Activated CD8-positive, alpha-beta memory T cell treated with anti-CD3 and anti-CD28 coated beads, Interleukin-2, amount 50 U/mL, for 24 hours (primary cell): ENCODE results near the gene LCE2C.
"Not testable (repeated sequence)": the region's sequence is repeated elsewhere in the genome, so short reads cannot be mapped to it uniquely, and the experiment has no call there.

Experiments used
- DNase-seq: peaks from one replicate; pipeline ENCODE4 v3.0.0-alpha.2; 2020; ENCODE audit errors: extremely low read depth

LCE2C gene, protein sequence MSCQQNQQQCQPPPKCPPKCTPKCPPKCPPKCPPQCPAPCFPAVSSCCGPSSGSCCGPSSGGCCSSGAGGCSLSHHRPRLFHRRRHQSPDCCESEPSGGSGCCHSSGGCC

DNA sequence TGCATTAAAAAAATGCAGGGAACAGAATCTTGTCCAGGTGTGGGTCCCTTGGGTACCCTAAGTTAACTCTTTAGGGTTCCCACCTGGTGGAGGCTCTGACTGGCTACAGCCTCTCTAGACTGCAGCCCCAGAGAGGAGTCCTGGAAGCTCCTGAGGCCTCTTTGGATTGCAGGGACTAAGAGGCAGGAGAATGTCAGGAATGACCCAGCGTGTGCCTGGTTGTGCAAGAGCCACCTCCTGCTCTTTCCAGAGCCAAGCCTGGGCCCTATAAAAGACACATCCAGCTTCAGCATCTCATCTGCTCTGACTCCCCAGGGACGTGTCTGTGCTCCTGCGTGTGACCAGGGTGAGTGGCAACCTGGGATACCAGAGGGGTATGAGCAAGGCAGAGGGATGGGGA is at the start of gene LCE2C:
Gene LCE2C (plus strand): TSS at position 297 of the 400 bp plus-strand sequence. CDS start 737 bp downstream, outside the sequence.
- DNase-seq, result not testable (repeated sequence)

DNA sequence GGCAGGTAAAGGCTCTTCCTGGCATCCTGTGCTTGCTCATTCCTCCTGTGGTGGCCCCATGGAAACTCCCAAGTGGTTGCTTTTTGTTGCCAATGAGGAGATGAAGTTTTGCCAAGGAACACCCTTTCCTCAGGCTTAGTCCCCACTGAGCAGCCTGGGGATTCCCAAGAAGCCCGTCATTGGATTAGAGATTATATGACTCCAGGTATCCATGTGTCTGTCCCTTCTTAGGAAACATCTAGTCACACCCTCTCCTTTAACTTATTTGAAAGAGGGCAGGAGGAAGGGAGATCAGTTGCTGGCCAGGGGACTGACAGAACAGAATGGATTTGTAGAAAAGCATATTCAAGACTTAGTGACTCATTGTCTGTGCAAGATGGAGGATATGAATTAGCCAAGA is 48.3 kb upstream of the LCE2C start:
- DNase-seq, result no peak

DNA sequence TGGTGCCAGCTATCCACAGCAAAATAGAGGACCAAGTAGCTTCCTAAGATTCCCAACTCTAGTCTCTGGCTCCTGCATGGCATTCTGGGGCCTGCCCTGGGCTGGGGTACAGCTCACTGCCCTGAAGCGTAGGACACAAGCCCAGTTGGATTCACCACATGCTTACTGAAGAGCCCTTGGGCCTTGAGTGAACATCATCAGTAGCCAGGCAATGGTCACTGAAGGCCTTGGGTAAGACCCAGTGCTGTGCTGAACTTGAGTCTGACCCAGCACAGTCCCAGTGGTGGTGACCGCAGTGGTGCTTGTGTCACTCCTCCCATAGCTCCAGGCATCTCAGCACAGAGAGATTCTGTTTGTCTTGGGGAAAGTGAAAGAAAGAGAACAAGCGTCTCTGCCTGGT is 44.5 kb upstream of the LCE2C start:
- DNase-seq, result no peak

DNA sequence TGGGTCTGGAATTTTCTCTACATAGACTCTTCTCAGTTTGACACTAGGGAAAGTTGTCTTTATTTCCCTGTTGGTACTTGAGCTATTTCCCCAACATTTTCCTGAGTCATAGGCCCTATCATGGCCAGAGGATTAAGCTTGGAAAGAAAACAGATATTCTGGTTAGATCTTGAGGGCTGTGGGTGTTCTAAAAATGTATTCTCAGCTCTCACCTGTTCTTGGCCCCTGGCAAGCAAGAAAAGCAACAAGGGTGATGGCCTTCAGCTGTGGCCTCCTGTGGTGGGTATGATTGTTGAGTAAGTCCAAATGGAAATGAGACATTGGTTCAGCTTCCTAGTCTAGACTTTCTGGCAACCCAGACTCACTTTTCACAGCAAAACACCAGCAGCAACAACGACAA is 34.7 kb upstream of the LCE2C start:
- no peak for DNase-seq

DNA sequence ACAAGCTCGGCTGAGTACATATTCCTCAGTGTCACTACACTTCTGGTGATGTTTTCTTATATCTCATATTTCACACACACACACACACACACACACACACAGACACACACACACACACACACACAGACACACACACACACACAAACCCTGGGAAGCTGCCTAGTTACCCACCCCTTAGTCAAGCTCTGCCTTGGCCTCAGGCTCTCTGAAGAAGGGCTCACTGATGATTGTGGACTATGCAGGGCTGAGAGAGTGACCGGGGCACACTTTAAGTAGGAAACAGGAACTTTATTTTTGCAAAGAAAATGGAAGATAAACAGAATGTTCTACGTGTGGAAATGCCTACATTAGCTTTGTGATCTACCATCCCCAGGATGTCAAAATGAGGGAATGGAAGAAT is 31.1 kb upstream of the LCE2C start:
- no peak for DNase-seq

DNA sequence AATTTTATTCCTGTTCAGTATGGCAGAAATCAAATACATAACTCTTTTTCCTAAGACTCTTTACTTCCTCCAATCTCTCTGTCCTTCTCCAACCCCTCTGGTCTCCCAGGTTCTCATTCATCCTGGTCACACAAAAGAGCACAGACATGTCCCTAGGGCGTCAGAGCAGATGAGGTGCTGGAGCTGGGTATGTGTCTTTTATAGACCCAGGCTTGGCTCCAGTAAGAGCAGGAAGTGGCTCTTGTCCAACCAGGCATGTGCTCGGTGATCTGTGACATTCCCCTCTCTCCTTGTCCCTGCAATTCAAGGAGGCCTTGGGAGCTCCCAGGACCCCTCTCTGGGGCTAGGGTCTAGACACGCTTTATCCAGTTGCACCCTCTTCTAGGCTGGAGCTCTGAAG is 29.9 kb upstream of the LCE2C start:
- DNase-seq, result no peak

DNA sequence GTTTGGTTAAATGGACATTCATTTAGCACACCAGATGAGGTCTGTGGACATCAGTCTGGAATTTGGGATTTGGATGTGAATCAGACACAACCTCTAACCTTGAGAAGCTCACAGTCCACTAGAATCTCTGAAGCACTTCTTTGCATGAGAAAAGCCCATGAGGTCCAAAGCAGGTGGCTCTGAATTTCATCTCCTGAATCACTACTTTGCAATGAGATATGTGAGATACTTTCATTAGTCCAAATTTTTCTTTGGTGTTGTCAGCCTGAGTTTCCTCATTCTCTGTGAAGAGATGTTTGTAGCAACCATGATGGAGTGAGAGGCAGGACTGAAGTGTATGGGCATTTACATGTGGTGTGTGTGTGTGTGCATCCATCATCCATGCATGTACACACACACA is 28.4 kb upstream of the LCE2C start:
- no peak for DNase-seq

DNA sequence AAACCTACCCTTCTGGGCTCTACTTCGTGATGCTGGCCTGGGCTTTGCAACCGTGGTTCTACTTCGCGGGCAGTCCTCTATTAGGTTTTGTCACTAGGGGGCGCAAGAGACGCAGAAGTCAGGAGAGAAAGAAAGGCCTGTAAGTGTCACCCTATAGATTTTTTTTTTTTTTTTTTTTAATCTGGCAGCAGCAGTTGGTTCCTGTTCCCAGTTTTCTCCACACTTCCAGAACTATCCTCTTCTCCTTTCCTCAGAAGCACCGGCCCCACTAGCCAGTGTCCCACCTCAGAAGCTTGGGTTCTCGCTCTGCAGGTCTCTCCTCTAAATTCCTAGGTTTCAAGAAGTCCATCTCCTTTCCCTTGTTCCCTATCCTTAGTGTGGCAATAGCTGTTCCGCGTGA is 21.0 kb upstream of the LCE2C start:
- DNase-seq, result no peak

DNA sequence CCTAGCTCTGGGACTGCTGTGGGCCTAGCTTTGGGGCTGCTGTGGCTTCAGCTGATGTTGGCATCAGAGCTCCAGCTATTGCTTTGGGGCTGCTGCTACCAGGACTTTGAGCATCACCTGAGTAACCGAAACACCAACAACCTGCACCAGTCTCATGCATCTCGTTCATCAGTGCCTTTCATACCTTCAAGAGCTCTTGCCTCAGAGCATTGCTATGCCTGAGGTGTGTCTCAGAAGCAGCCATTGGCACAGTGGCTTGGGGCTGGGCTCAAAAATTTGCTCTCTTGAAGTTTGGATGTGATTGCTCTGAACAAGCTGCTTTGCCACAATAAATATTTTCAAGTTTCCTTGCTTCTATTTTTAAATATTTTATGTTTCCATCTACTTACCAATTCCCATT is 18.6 kb upstream of the LCE2C start:
- no peak for DNase-seq

DNA sequence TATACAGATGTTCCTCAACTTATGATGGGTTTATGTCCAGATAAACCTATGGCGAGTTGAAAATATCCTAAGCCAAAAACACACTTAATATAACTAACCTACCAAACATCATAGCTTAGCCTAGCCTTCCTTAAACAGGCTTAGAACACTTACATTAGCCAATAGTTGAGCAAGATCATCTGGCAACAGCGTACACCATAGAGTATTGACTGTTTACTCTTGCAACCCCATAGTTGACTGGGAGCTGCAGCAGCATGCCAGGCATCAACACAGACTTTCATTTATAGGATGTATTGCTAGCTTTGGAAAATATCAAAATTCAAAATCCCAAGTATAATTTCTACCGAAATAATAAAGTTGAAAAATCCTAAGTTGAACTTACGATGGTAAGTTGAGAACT is 17.4 kb upstream of the LCE2C start:
- DNase-seq, result no peak

DNA sequence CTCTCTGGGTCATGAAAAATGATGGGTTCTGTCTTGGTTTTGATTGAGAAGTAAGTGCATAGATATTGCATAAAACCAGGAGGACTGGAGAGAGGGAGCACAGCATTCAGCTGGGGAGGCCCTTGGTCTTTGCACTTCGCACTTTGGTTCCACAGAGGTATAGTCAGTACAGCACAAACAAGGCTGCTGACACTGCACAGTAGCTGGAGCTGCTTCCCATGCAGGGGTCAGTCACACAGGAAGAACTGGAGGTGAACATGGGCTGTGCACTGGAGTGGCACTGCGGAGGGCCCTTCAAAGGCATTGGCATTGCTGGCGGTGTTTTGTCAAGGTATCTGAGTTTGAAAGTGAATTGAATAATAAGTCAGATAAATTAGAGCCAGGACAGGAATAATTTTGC is 16.4 kb upstream of the LCE2C start:
- DNase-seq, result no peak

DNA sequence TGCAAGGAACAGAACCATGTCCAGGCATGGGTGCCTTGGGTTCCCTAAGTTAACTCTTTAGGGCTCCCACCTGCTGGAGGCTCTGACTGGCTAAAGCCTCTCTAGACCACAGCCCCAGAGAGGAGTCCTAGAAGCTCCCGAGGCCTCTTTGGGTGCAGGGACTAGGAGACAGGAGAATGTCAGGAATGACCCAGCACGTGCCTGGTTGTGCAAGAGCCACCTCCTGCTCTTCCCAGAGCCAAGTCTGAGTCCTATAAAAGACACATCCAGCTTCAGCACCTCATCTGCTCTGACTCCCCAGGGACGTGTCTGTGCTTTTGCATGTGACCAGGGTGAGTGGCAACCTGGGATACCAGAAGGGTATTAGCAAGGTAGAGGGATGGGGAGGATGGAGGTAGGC is 12.0 kb upstream of the LCE2C start, which contains the start of gene LCE2D:
Gene LCE2D (plus strand): TSS at position 283 of the 400 bp plus-strand sequence. CDS start 726 bp downstream, outside the sequence.
- no peak for DNase-seq

DNA sequence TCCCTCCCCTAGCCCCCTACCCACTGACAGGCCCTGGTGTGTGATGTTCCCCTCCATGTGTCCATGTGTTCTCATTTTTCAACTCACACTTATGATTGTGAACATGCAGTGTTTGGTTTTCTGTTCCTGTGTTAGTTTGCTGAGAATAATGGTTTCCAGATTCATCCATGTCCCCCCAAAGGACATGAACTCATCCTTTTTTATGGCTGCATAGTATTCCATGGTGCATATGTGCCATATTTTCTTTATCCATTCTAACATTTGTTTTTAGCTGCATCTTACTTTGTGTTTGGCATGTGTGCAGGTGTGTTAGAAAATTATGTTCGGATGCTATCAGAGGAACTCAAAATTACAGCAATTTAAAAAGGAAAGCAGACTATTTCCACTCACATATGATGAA is 8.9 kb upstream of the LCE2C start:
- not testable (repeated sequence) for DNase-seq

DNA sequence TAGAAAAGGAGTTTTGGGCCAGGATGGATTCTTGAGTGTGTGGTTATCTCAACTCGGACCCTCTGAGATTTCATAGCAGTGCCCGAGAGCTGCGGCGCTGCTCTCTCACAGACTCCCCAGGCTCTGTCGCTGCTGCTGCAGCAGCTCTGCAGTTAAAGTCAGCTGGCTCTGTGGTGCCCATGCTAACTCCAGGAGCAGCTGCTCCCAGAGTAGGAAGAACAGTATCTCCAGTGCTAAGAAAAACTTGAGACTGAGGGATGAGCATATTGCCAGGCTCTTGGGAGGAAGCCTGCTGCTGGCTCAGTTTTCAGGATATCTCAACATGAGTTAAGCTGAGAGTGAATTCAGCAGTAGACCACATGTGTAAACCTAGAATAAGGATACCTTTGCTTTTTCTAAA is 7.4 kb upstream of the LCE2C start:
- no peak for DNase-seq

DNA sequence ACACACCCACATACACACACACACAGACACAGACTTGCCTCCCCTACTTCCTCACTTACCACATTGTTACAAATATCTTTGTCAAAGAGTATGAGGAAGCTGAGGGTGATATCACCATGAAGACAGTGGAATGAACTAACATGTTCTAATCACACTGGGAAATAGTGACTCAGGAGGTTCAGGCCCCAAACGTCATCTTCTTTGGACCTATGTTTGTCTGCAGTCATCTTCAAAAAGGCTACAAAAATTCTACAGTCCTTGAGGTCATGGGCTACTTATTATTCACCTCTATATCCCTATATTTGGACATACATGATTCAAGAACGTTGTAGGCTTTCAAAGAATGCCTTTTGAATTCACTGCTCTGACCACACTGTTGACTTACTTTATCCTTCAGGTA is 2.1 kb upstream of the LCE2C start:
- DNase-seq, result no peak

DNA sequence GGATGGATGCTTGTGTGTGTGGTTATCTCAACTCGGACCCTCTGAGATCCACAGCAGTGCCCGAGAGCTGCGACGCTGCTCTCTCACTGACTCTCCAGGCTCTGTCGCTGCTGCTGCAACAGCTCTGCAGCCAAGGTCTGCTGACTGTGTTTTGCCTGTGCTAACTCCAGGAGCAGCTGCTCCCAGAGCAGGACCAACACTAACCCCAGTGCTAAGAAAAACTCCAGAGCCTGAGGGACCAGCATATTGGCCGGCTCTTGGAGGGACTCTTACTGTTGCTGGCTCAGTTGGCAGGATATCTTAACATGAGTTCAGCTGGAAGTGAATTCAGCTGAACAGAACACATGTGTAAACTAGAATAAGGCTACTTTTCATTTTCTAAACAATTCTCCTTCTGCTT is 4.4 kb downstream of the LCE2C start:
- DNase-seq, result no peak

DNA sequence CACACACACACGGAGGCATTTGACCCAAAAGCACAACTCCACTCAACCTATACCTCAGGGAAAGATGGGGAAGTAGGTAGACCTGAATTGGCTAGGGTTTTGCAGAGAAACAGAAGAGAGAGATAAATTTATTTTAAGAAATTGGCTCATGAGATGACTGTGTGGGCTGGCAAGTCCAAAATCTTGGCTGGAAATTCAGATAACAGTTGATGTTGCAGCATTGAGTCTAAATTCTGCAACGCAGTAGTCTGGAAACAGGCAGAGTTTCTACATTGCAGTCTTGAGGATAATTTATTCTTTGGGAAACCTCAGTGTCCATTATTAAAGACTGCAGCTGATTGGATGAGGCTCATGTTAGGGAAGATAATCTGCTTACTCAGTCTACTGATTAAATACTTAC is 6.5 kb downstream of the LCE2C start:
- DNase-seq, result no peak

DNA sequence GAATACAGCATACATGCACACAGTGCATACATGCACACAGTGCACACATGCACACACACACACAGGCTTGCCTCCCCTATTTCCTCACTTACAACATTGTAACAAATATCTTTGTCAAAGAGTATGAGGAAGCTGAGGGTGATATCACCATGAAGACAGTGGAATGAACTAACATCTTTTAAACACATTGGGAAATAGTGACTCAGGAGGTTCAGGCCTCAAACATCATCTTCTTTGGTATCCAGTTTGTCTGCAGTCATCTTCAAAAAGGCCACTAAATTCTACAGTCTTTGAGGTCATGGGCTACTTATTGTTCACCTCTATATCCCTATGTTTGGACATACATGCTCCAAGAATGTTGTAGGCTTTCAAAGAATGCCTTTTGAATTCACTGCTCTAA is 8.8 kb downstream of the LCE2C start:
- DNase-seq, result no peak

DNA sequence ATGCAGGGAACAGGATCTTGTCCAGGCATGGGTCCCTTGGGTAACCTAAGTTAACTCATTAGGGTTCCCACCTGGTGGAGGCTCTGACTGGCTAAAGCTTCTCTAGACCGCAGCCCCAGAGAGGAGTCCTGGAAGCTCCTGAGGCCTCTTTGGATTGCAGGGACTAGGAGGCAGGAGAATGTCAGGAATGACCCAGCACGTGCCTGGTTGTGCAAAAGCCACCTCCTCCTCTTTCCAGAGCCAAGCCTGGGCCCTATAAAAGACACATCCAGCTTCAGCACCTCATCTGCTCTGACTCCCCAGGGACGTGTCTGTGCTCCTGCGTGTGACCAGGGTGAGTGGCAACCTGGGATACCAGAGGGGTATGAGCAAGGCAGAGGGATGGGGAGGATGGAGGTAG is 10.7 kb downstream of the LCE2C start, which contains the start of gene LCE2B:
Gene LCE2B (plus strand): TSS at position 301 of the 400 bp plus-strand sequence. CDS start 721 bp downstream, outside the sequence.
- not testable (repeated sequence) for DNase-seq

DNA sequence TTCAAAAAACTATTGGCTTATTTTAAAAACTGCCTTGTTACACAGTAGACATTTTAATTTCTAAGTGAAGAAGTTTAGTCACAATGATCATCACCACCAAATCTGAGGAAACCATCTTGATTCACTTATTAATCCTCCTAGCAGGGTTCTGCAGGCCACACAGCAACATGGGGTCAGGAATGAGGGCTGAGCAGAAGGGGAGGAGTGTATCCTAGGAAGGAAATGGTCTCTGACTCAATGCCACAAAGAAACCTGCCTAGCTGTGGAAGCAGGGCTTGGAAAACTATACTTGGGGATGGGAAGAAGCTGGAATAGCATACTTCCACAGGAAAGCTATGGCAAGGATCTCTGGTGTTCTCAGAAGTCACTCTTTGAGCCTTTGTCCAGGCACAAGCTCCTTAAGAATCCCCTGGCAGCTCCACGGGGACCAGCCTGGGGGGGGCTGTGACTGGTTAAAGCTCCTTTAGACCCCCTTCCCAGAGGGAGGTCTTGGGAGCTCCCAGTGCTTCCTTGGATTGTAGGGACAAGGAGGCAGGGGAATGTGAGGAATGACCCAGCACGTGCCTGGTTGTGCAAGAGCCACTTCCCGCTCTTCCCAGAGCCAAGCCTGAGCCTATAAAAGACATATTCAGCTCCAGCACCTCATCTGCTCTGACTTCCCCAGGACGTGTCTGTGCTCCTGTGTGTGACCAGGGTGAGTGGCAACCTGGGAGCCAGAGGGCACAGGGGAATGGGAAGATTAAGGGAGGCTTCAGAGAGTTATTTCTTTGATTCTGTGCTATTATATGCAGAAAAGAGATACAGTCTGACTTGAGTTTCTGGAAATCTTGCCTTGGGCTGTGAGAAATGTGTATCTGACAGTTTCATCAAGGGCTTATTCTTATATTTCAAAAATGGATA is 22.9 kb downstream of the LCE2C start, which contains the start of gene LCE2A:
Gene LCE2A (plus strand): TSS at position 645 of the 900 bp plus-strand sequence. CDS start 557 bp downstream, outside the sequence.
- no peak for DNase-seq

DNA sequence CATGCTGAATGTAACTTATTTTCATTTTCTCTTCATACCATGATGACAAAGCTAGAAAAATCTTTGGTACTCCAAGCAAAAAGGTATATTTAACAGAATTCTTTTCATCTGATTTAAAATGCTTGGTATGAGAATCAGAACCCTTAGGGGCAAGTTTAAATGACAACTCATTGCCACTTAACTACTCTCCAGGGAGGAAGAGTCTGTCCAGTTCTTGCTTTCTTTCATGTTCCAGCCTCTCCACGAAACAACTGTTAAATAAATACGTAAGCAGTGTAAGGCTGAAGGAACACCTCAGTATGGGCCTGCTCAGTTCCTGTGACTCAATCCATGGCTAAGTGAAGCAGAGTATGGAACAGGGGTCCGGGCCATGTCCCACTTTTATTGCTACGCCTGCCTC is 24.7 kb downstream of the LCE2C start:
- no peak for DNase-seq

DNA sequence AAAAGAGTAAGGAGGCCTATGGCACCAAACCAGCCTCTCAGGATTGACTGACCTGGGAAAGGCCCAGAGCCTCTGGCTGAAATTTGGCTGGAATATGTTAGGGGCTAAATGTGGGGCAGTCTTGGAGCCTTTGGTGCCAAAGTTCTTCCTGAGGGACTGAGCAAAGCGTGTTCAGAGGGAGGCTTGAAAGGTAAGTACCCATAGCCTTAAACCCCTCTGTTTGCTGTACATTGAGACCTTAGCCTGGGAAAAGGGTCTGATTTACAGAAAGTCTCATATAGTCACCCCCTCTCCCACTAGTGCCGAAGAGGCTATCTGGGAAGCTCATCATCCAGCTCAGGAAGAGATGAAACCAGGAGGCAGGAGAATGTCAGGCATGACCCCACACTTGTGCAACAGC is 32.8 kb downstream of the LCE2C start, which contains the start of gene LCE4A:
Gene LCE4A (plus strand): TSS at position 301 of the 400 bp plus-strand sequence. CDS start 916 bp downstream, outside the sequence.
- DNase-seq, result no peak

DNA sequence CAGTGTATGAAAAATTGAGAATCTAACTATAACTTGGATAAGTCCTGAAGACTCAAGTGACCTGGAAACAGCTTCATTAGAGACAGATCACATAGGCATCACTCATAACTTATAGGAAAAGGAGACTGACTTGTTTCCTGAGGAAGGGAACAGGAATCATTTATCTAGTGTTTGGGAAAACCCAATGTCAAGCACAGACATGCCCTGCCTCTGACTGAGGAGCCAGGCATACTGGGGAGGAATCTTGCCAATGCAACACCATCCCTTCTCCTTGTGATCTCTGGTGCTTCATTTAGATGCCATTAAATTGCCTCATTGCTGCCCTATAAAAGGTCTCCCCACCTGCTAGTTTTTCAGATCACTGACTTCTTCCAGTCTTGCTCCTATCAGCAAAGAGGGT is 43.2 kb downstream of the LCE2C start:
- no peak for DNase-seq
